Smooth muscle cell (in vitro differentiated cells): ENCODE measurements around the gene SLC26A11. TPM values are rescaled to one million over a fixed set of nuclear protein-coding genes. Genes with fewer than 3 reads are reported as not detected.

ENCODE experiments used
- DNase-seq: peaks from one replicate; lab custom pipeline; 2025; ENCODE audit not compliant: unreplicated experiment; lab: John Stamatoyannopoulos, UW
- H2AFZ ChIP-seq: fragments of 200-600 bp; sonication (generic); 2 replicates; pipeline ENCODE4 v1.6.0; 2016; ENCODE audit warnings: antibody characterized with exemption, low read depth, mild to moderate bottlenecking
- H3F3A ChIP-seq: fragments of 200-600 bp; sonication (generic); 2 replicates; pipeline ENCODE4 v1.6.0; 2017; ENCODE audit warnings: antibody characterized with exemption, low read depth
- H3K27ac ChIP-seq: fragments of 200-600 bp; sonication (generic); 2 replicates; pipeline ENCODE4 v1.5.1; 2016; ENCODE audit warnings: low read depth, mild to moderate bottlenecking
- H3K27me3 ChIP-seq: fragments of 200-600 bp; sonication (generic); 2 replicates; pipeline ENCODE4 v1.6.1; 2016; ENCODE audit warnings: low read depth, mild to moderate bottlenecking
- H3K36me3 ChIP-seq: fragments of 200-600 bp; sonication (generic); 2 replicates; pipeline ENCODE4 v1.5.1; 2016; ENCODE audit warnings: low read depth
- H3K4me1 ChIP-seq: fragments of 200-600 bp; sonication (generic); 2 replicates; pipeline ENCODE4 v1.5.1; 2016; ENCODE audit warnings: low read depth
- H3K4me2 ChIP-seq: fragments of 200-600 bp; sonication (generic); 2 replicates; pipeline ENCODE4 v1.6.0; 2016; ENCODE audit warnings: mild to moderate bottlenecking
- H3K4me3 ChIP-seq: fragments of 200-600 bp; sonication (generic); 2 replicates; pipeline ENCODE4 v1.5.1; 2016; ENCODE audit warnings: mild to moderate bottlenecking
- H3K79me2 ChIP-seq: fragments of 200-600 bp; sonication (generic); 2 replicates; pipeline ENCODE4 v1.6.0; 2016; ENCODE audit warnings: low read depth, mild to moderate bottlenecking
- H3K9ac ChIP-seq: fragments of 200-600 bp; sonication (generic); 2 replicates; pipeline ENCODE4 v1.6.0; 2016; ENCODE audit warnings: low read depth
- H3K9me3 ChIP-seq: fragments of 200-600 bp; sonication (generic); replicated peaks from 2 replicates; pipeline ENCODE4 v1.5.1; 2016; ENCODE audit warnings: low read depth
- H4K20me1 ChIP-seq: fragments of 200-600 bp; sonication (generic); 2 replicates; pipeline ENCODE4 v1.6.0; 2016; ENCODE audit warnings: low read depth
- CTCF ChIP-seq: fragments of 200-600 bp; sonication (generic); IDR thresholded peaks from 2 replicates; pipeline ENCODE4 v1.5.1; 2017; ENCODE audit warnings: borderline replicate concordance, mild to moderate bottlenecking, antibody characterized with exemption; ENCODE audit not compliant: insufficient read depth, poor library complexity, severe bottlenecking
- WGBS: methylation state at CpG from one replicate; pipeline ENCODE4 v1.1.7; 2016; ENCODE audit warnings: low lambda C conversion rate; 5-methylcytosine and 5-hydroxymethylcytosine counted together
- polyA plus RNA-seq: library from polyadenylated mRNA; unstranded; fragments of >200 nt; fragmentation: Nextera tagmentation; extraction: Ambion mirVana; gene quantifications from 2 replicates; pipeline ENCODE4 v1.2.1, GENCODE V29; 2016
- total RNA-seq: library from RNA; depleted of rRNA; stranded (reverse); fragments of >200 nt; gene quantifications from 2 replicates; pipeline ENCODE4 v1.2.3, GENCODE V29; 2014

The SLC26A11 gene
- total and polyA plus RNA-seq, 2 experiments from 2014 or later, result 8.2 to 12.2 TPM

- H3F3A ChIP-seq, result no peaks in the 10 kb centered on the region
- no peaks in the 10 kb centered on the region for H3K36me3 ChIP-seq
- H3K79me2 ChIP-seq, result peaks cover 8% of the 10 kb centered on the region
- no peaks in the 10 kb centered on the region for H3K27me3 ChIP-seq
- peaks cover 7% of the 10 kb centered on the region for H3K4me1 ChIP-seq
- H3K4me2 ChIP-seq, result peak overlapping the region; percentile 100
- H3K4me3 ChIP-seq, result peak overlapping the region; percentile 92
- peak overlapping the region; percentile 67 for H3K27ac ChIP-seq
- 6% methylated on average over 5 of the region's 5 CpGs for WGBS
- H2AFZ ChIP-seq, result peak overlapping the region; percentile 92
- H3K9ac ChIP-seq, result peak overlapping the region; percentile 77
- peaks cover 15% of the 10 kb centered on the region for H4K20me1 ChIP-seq
- TF ChIP-seq CTCF, result no peak
- no peak for DNase-seq
- H3K9me3 ChIP-seq, result no peaks in the 10 kb centered on the region
Measured at GRCh38 chr17:80219763-80220053, 519 bp upstream of the SLC26A11 start.

- H3K9me3 ChIP-seq, result no peaks in the 10 kb centered on the region
- no peaks in the 10 kb centered on the region for H3K27me3 ChIP-seq
- H4K20me1 ChIP-seq, result peaks cover 15% of the 10 kb centered on the region
- H3K4me2 ChIP-seq, result peak overlapping the region; percentile 100
- H3K4me1 ChIP-seq, result peaks cover 7% of the 10 kb centered on the region
- H3K79me2 ChIP-seq, result peaks cover 8% of the 10 kb centered on the region
- peak; percentile 26 for DNase-seq
- H3K27ac ChIP-seq, result no peak overlapping the region
- WGBS, result 17% methylated on average over 12 of the region's 41 CpGs
- H3K36me3 ChIP-seq, result no peaks in the 10 kb centered on the region
- H3K9ac ChIP-seq, result peak overlapping the region; percentile 77
- no peaks in the 10 kb centered on the region for H3F3A ChIP-seq
- peak overlapping the region; percentile 92 for H2AFZ ChIP-seq
- TF ChIP-seq CTCF, result no peak
- H3K4me3 ChIP-seq, result peak overlapping the region; percentile 92
Measured at GRCh38 chr17:80220736-80221215, 549 bp downstream of the SLC26A11 start.

GRCh38 chr17:80221351-80222105, 1.3 kb downstream of the SLC26A11 start:
- Histone ChIP-seq H3F3A (no peaks in the 10 kb centered on the region), H3K27ac (no peak overlapping the region), H3K4me1 (peaks cover 7% of the 10 kb centered on the region), H3K36me3 (no peaks in the 10 kb centered on the region), H2AFZ (no peak overlapping the region), H3K79me2 (peaks cover 8% of the 10 kb centered on the region), H3K4me3 (peak overlapping the region; percentile 92), H4K20me1 (peaks cover 15% of the 10 kb centered on the region), H3K27me3 (no peaks in the 10 kb centered on the region), H3K9ac (no peak overlapping the region), H3K9me3 (no peaks in the 10 kb centered on the region), H3K4me2 (no peak overlapping the region)
- no peak for TF ChIP-seq CTCF
- WGBS, result 89% methylated on average over 29 of the region's 29 CpGs
- DNase-seq, result no peak
